PC-3 (cell line): ENCODE data around the gene ATP2B2.

Experiments used
- CTCF ChIP-seq: fragments of 300-600 bp; sonication (generic); conservative IDR thresholded peaks from 2 replicates; pipeline ENCODE4 v1.5.1; 2017; ENCODE audit warnings: antibody characterized with exemption, low read depth, mild to moderate bottlenecking, low read length
- EZH2 ChIP-seq: fragments of 300-600 bp; sonication (generic); IDR thresholded peaks from one replicate; pipeline ENCODE4 v1.6.1; 2017; ENCODE audit warnings: antibody characterized with exemption, mild to moderate bottlenecking, low read length; ENCODE audit not compliant: unreplicated experiment
- EZH2phosphoT487 ChIP-seq: fragments of 300-600 bp; sonication (generic); IDR thresholded peaks from 2 replicates; pipeline ENCODE4 v1.6.1; 2018; ENCODE audit warnings: mild to moderate bottlenecking, antibody characterized with exemption, low read length, borderline replicate concordance

GRCh38 chr3:10338591-10339353 is 166.6 kb downstream of the ATP2B2 start:
- TF ChIP-seq CTCF (no peak), EZH2 (no peak), EZH2phosphoT487 (no peak)
